OCI-LY3 (cell line): Measurements from ENCODE around the gene AKT1S1.

ENCODE experiments used
- H2AFZ ChIP-seq: fragments of 200-600, 300-600 bp; shearing (Covaris generic); 2 replicates; pipeline ENCODE4 v1.6.0; 2014; ENCODE audit warnings: antibody characterized with exemption, low read depth, low read length
- H3K27ac ChIP-seq: fragments of 200-600, 300-600 bp; sonication (generic); 2 replicates; pipeline ENCODE4 v1.5.1; 2014; ENCODE audit warnings: mild to moderate bottlenecking, low read length, moderate library complexity, mixed read lengths
- H3K27me3 ChIP-seq: fragments of 200-600, 300-600 bp; sonication (generic); 2 replicates; pipeline ENCODE4 v1.6.1; 2014; ENCODE audit warnings: low read depth, low read length, mixed read lengths
- H3K36me3 ChIP-seq: fragments of 200-600, 300-600 bp; sonication (generic); replicated peaks from 2 replicates; pipeline ENCODE3; 2014; ENCODE audit warnings: low read depth, low read length, mixed read lengths
- H3K4me1 ChIP-seq: fragments of 300-600, 200-600 bp; sonication (generic); 2 replicates; pipeline ENCODE4 v1.6.1; 2014; ENCODE audit warnings: low read length, mixed read lengths
- H3K4me2 ChIP-seq: fragments of 200-600, 300-600 bp; sonication (generic); 2 replicates; pipeline ENCODE4 v1.6.1; 2014; ENCODE audit warnings: low read length, mixed read lengths
- H3K4me3 ChIP-seq: fragments of 300-600, 200-600 bp; sonication (generic); 2 replicates; pipeline ENCODE4 v1.5.1; 2014; ENCODE audit warnings: antibody characterized with exemption, mild to moderate bottlenecking, low read length, moderate library complexity
- H3K79me2 ChIP-seq: fragments of 300-600, 200-600 bp; shearing (Covaris generic); 2 replicates; pipeline ENCODE4 v1.6.1; 2014; ENCODE audit warnings: mild to moderate bottlenecking, low read length, mixed read lengths
- H3K9ac ChIP-seq: fragments of 300-600, 200-600 bp; shearing (Covaris generic); 2 replicates; pipeline ENCODE4 v1.6.0; 2014; ENCODE audit warnings: mild to moderate bottlenecking, low read length, moderate library complexity
- H3K9me3 ChIP-seq: fragments of 200-600, 300-600 bp; shearing (Covaris generic); 2 replicates; pipeline ENCODE4 v1.6.1; 2014; ENCODE audit warnings: low read length, mixed read lengths; ENCODE audit not compliant: insufficient read depth
- H4K20me1 ChIP-seq: fragments of 200-600, 300-600 bp; sonication (generic); 2 replicates; pipeline ENCODE4 v1.6.1; 2016; ENCODE audit warnings: low read length, mixed read lengths; ENCODE audit not compliant: insufficient read depth
- EZH2phosphoT487 ChIP-seq: fragments of 200-600 bp; shearing (Covaris generic); IDR thresholded peaks from 2 replicates; pipeline ENCODE4 v1.6.1; 2018; ENCODE audit warnings: antibody characterized with exemption, mixed run types, low read depth
- TF ChIP-seq, protein P1 (sequence below): fragments of 200-600, 300-600 bp; sonication (generic); IDR thresholded peaks from 2 replicates; pipeline ENCODE4 v1.5.1; 2014; ENCODE audit warnings: antibody characterized with exemption, low read length, low read depth

Gene AKT1S1

GRCh38 chr19:49887037-49887664, 10.0 kb upstream of the AKT1S1 start:
- peak overlapping the region; percentile 40; the same call in 1 of the 2 replicates for H3K4me3 ChIP-seq
- peaks cover 28% of the 10 kb centered on the region for H4K20me1 ChIP-seq

GRCh38 chr19:49884760-49885159, 7.6 kb upstream of the AKT1S1 start:
- Histone ChIP-seq H4K20me1 (peaks cover 11% of the 10 kb centered on the region), H3K4me2 (no peak overlapping the region), H3K9ac (no peak overlapping the region), H3K9me3 (no peaks in the 10 kb centered on the region), H3K4me1 (peaks cover 29% of the 10 kb centered on the region), H3K27ac (no peak overlapping the region), H3K36me3 (peaks cover 66% of the 10 kb centered on the region), H3K79me2 (no peaks in the 10 kb centered on the region), H3K27me3 (no peaks in the 10 kb centered on the region), H3K4me3 (no peak overlapping the region), H2AFZ (no peak overlapping the region)
- no peak for TF ChIP-seq EZH2phosphoT487
- TF ChIP-seq, protein P1, sequence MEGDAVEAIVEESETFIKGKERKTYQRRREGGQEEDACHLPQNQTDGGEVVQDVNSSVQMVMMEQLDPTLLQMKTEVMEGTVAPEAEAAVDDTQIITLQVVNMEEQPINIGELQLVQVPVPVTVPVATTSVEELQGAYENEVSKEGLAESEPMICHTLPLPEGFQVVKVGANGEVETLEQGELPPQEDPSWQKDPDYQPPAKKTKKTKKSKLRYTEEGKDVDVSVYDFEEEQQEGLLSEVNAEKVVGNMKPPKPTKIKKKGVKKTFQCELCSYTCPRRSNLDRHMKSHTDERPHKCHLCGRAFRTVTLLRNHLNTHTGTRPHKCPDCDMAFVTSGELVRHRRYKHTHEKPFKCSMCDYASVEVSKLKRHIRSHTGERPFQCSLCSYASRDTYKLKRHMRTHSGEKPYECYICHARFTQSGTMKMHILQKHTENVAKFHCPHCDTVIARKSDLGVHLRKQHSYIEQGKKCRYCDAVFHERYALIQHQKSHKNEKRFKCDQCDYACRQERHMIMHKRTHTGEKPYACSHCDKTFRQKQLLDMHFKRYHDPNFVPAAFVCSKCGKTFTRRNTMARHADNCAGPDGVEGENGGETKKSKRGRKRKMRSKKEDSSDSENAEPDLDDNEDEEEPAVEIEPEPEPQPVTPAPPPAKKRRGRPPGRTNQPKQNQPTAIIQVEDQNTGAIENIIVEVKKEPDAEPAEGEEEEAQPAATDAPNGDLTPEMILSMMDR, result no peak

More at GRCh38 chr19:49887037-49887664, 10.0 kb upstream of the AKT1S1 start:
- Histone ChIP-seq H3K9ac (no peak overlapping the region; the same call in 1 of the 2 replicates), H3K27me3 (no peaks in the 10 kb centered on the region), H3K79me2 (no peaks in the 10 kb centered on the region; the same call in 1 of the 2 replicates), H3K36me3 (peaks cover 60% of the 10 kb centered on the region), H3K9me3 (no peaks in the 10 kb centered on the region), H3K4me2 (peak overlapping the region; percentile 56), H3K4me1 (peaks cover 45% of the 10 kb centered on the region), H3K27ac (peak overlapping the region; percentile 78), H2AFZ (no peak overlapping the region)
- no peak for TF ChIP-seq EZH2phosphoT487

GRCh38 chr19:49884109-49884508, 7.0 kb upstream of the AKT1S1 start:
- Histone ChIP-seq H4K20me1 (peaks cover 4% of the 10 kb centered on the region; the same call in 1 of the 2 replicates), H3K79me2 (no peaks in the 10 kb centered on the region), H3K4me3 (no peak overlapping the region), H2AFZ (no peak overlapping the region), H3K36me3 (peaks cover 59% of the 10 kb centered on the region), H3K9ac (no peak overlapping the region), H3K27ac (no peak overlapping the region), H3K4me2 (no peak overlapping the region), H3K27me3 (no peaks in the 10 kb centered on the region), H3K9me3 (no peaks in the 10 kb centered on the region), H3K4me1 (peaks cover 23% of the 10 kb centered on the region)
- TF ChIP-seq, protein P1, result no peak

DNA sequence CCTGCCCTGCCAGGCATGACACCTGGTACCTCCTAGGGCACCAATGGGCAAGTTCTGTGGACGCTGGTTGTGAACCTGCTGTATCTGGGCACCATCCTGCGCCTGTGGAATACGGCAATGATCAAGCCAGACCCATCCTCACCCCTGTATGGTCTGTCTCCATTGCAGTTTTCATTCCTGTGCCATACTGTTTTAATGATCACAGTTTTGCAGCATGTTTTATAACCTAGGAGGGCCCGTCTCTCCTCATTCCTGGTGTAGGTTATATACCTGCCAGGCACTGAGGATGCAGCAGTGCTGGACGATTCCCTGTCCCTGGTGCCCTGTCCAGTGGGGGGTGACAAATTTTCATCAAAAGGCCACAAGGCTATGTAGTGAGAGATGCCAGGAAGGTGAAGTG, 5.9 kb upstream of the AKT1S1 start:
- H4K20me1 ChIP-seq, result no peaks in the 10 kb centered on the region; the same call in 1 of the 2 replicates
- H3K4me2 ChIP-seq, result no peak overlapping the region
- H3K4me3 ChIP-seq, result no peak overlapping the region
- H3K4me1 ChIP-seq, result peaks cover 23% of the 10 kb centered on the region
- H3K27me3 ChIP-seq, result no peaks in the 10 kb centered on the region
- H3K36me3 ChIP-seq, result peaks cover 66% of the 10 kb centered on the region
- no peak overlapping the region for H2AFZ ChIP-seq
- TF ChIP-seq, protein P1, result no peak
- TF ChIP-seq EZH2phosphoT487, result no peak
- peaks cover 10% of the 10 kb centered on the region for H3K79me2 ChIP-seq
- no peak overlapping the region for H3K9ac ChIP-seq
- H3K27ac ChIP-seq, result no peak overlapping the region
- no peaks in the 10 kb centered on the region for H3K9me3 ChIP-seq
